ENCODE measurements around the gene MIS12.

GRCh38 chr17:5514976-5515375 is 28.6 kb downstream of the MIS12 start:
- TF ChIP-seq CTCF (conservative IDR thresholded peaks at IDR 0.05; ENCODE audit: low read length), result no peak
- TF ChIP-seq EZH2phosphoT487 (IDR thresholded peaks at IDR 0.05; ENCODE audit: borderline replicate concordance), result no peak

Measured in Loucy (cell line).